HuH-7.5 (cell line): Measurements from ENCODE around the gene SLC51B.
A peak's percentile ranks its signal among the peaks of the same experiment; 100 is the strongest.

Source experiments
- DNase-seq: peaks from one replicate; pipeline ENCODE4 v3.0.0; 2011; ENCODE audit warnings: low spot score

The SLC51B gene

DNA sequence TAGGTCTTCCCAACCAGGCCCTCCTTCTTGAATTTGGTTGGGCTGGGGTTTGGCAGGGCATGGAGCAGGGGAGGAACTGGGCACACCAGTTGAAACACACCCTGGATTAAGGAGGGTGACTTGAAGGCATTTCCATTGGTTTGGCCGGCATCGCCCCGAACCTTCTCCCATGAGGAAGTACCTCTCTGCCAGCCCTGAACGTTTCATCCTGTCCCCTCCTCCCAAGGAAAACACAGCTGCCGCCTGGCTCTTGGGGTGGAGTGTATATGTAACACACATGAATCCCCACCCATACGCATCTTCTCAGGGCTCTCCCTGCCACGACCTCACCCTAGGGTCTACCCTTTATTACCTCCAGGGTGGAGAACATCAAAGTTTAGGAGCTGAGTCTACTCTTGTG, 55.3 kb downstream of the SLC51B start:
- DNase-seq = no peak

- DNase-seq = peak; percentile 92
Observed at GRCh38 chr15:65101411-65101890, 56.3 kb downstream of the SLC51B start.

- no peak for DNase-seq
Observed at GRCh38 chr15:65101891-65102708, 56.9 kb downstream of the SLC51B start.

DNA sequence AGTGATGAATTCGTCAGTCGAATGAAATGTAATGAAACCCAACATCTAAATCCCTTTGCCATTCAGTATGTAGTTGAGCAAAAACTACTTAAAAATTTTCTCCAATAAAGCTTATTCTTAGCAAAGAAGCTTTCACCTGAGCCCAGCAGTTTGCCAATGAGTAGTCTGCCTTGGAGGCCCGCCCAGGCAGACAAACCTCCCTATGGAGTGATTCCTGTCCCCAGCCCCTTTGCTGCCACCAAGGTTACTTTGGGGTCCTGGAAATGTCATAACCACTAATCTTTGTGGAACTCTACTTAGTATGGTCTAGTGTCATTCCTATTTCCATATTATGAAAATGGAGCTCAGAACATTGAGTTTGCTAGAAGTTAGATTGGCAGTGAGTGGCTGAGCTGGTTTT, 57.7 kb downstream of the SLC51B start:
- no peak for DNase-seq
